Measurements from ENCODE around the gene MYH8. TPM values are rescaled to one million over a fixed set of nuclear protein-coding genes. Genes with fewer than 3 reads are reported as not detected.

The MYH8 gene
- total RNA-seq (not detected in 2 replicates), polyA plus RNA-seq (0.11 TPM in 1 of 2 replicates, not detected in the other)

- Histone ChIP-seq H3K27ac (no peak within 1 kb of the TSS), H4K20me1 (ENCODE audit: insufficient read depth, poor library complexity, severe bottlenecking) (no peaks in the 10 kb centered on the region), H3K4me3 (no peak within 1 kb of the TSS), H3K79me2 (no peaks in the 10 kb centered on the region), H3K4me2 (no peak within 1 kb of the TSS), H3K4me1 (ENCODE audit: insufficient read depth) (no peaks in the 10 kb centered on the region), H3K36me3 (replicated peaks; ENCODE audit: insufficient read depth, low read depth) (no peaks in the 10 kb centered on the region), H3K9me3 (ENCODE audit: low read depth) (no peaks in the 10 kb centered on the region), H3K9me2 (replicated peaks; ENCODE audit: insufficient read depth) (no peaks in the 10 kb centered on the region), H3K27me3 (no peaks in the 10 kb centered on the region), H2AFZ (no peak within 1 kb of the TSS)
- TF ChIP-seq EZH2phosphoT487 (IDR thresholded peaks at IDR 0.05; ENCODE audit: low read depth, severe bottlenecking, unreplicated experiment) = no peak
- no peak for TF ChIP-seq CTCF (IDR thresholded peaks at IDR 0.05; ENCODE audit: poor library complexity)
- no peak for TF ChIP-seq EZH2 (IDR thresholded peaks at IDR 0.05; ENCODE audit: borderline replicate concordance)
- WGBS (ENCODE audit: low lambda C conversion rate, missing lambda C conversion rate) = 94% methylated on average over 7 of the region's 7 CpGs
- DNase-seq (ENCODE audit: low spot score) = no peak
Observed at GRCh38 chr17:10421900-10422542, at the start of gene MYH8. Gene MYH8 (minus strand): TSS chr17:10421950. CDS start chr17:10420227, 1,723 bp downstream.

- Histone ChIP-seq H3K4me3 (no peak within 1 kb of the TSS), H3K9me2 (replicated peaks; ENCODE audit: insufficient read depth) (no peaks in the 10 kb centered on the region), H3K36me3 (replicated peaks; ENCODE audit: insufficient read depth, low read depth) (no peaks in the 10 kb centered on the region), H3K4me2 (no peak within 1 kb of the TSS), H4K20me1 (ENCODE audit: insufficient read depth, poor library complexity, severe bottlenecking) (no peaks in the 10 kb centered on the region), H3K4me1 (ENCODE audit: insufficient read depth) (no peaks in the 10 kb centered on the region), H3K9me3 (ENCODE audit: low read depth) (no peaks in the 10 kb centered on the region), H3K27me3 (peaks cover 46% of the 10 kb centered on the region), H3K27ac (no peak within 1 kb of the TSS), H2AFZ (no peak within 1 kb of the TSS), H3K79me2 (no peaks in the 10 kb centered on the region)
- DNase-seq (ENCODE audit: low spot score) = no peak
- 61% methylated on average over 1 of the region's 1 CpG for WGBS (ENCODE audit: low lambda C conversion rate, missing lambda C conversion rate)
- no peak for TF ChIP-seq CTCF (IDR thresholded peaks at IDR 0.05; ENCODE audit: poor library complexity)
- TF ChIP-seq EZH2 (IDR thresholded peaks at IDR 0.05; ENCODE audit: borderline replicate concordance) = no peak
- TF ChIP-seq EZH2phosphoT487 (IDR thresholded peaks at IDR 0.05; ENCODE audit: low read depth, severe bottlenecking, unreplicated experiment) = no peak
Observed at GRCh38 chr17:10469459-10469858, 47.7 kb upstream of the MYH8 start, which contains the start of gene MYH4. Gene MYH4 (minus strand): TSS chr17:10469559. CDS start chr17:10466745, 2,814 bp downstream.

GRCh38 chr17:10463402-10463801, 41.7 kb upstream of the MYH8 start:
- TF ChIP-seq EZH2phosphoT487 (IDR thresholded peaks at IDR 0.05; ENCODE audit: low read depth, severe bottlenecking, unreplicated experiment) (no peak), CTCF (IDR thresholded peaks at IDR 0.05; ENCODE audit: poor library complexity) (no peak), EZH2 (IDR thresholded peaks at IDR 0.05; ENCODE audit: borderline replicate concordance) (no peak)
- no peaks in the 10 kb centered on the region for H3K4me1 ChIP-seq (ENCODE audit: insufficient read depth)
- no peaks in the 10 kb centered on the region for H3K9me3 ChIP-seq (ENCODE audit: low read depth)
- H3K27ac ChIP-seq = no peak overlapping the region
- no peaks in the 10 kb centered on the region for H4K20me1 ChIP-seq (ENCODE audit: insufficient read depth, poor library complexity, severe bottlenecking)
- no peaks in the 10 kb centered on the region for H3K79me2 ChIP-seq
- no peak overlapping the region for H3K4me3 ChIP-seq
- H3K27me3 ChIP-seq = peaks cover 16% of the 10 kb centered on the region
- no peak for DNase-seq (ENCODE audit: low spot score)
- no peaks in the 10 kb centered on the region for H3K36me3 ChIP-seq (replicated peaks; ENCODE audit: insufficient read depth, low read depth)
- no peaks in the 10 kb centered on the region for H3K9me2 ChIP-seq (replicated peaks; ENCODE audit: insufficient read depth)
- H3K4me2 ChIP-seq = no peak overlapping the region
- H2AFZ ChIP-seq = no peak overlapping the region
- 70% methylated on average over 4 of the region's 4 CpGs for WGBS (ENCODE audit: low lambda C conversion rate, missing lambda C conversion rate)
